Uterus (tissue), 4 donors: ENCODE measurements around the gene PTPN23. TPM values are rescaled to one million over a fixed set of nuclear protein-coding genes. Genes with fewer than 3 reads are reported as not detected.

Experiments
- DNase-seq, 2 donors: peaks; one replicate each; pipeline ENCODE4 v3.0.0-alpha.2; 2019 to 2020
- H3K27ac ChIP-seq, 2 donors: fragments of 200-600 bp; sonication (generic); 1 replicate in 1 of 2; 2 replicates in 1 of 2; pipeline ENCODE4 v1.5.1; 2016 to 2018
- H3K27me3 ChIP-seq, 2 donors: fragments of 200-600 bp; sonication (generic); one replicate each; pipeline ENCODE4 v1.5.1; 2018 to 2019; ENCODE audit warnings: control low read depth in 1 of 2
- H3K36me3 ChIP-seq, 2 donors: fragments of 200-600 bp; sonication (generic); one replicate each; pipeline ENCODE4 v1.5.1; 2019; ENCODE audit warnings: control low read depth in 1 of 2
- H3K4me1 ChIP-seq, 2 donors: fragments of 200-600 bp; sonication (generic); one replicate each; pipeline ENCODE4 v1.5.1; 2018 to 2019; ENCODE audit warnings: control low read depth in 1 of 2
- H3K4me3 ChIP-seq, 2 donors: fragments of 200-600 bp; sonication (generic); 1 replicate in 1 of 2; 2 replicates in 1 of 2; pipeline ENCODE4 v1.5.1; 2018 to 2019; ENCODE audit warnings: mild to moderate bottlenecking in 1 of 2
- H3K9me3 ChIP-seq, 2 donors: fragments of 200-600 bp; sonication (generic); one replicate each; pipeline ENCODE4 v1.5.1; 2019; ENCODE audit warnings: control low read depth in 1 of 2
- CTCF ChIP-seq, 4 experiments: fragments of 200-600 bp in 2 of 4; fragments of 450-650 bp in 2 of 4; sonication (generic) in 2 of 4; IDR thresholded peaks; one replicate each; pipeline ENCODE4 v1.5.1; 2016 to 2019; ENCODE audit warnings: antibody characterized with exemption in 4 of 4, mild to moderate bottlenecking in 2 of 4, moderate library complexity in 1 of 4
- POLR2A ChIP-seq, 2 donors: fragments of 450-650 bp; IDR thresholded peaks; one replicate each; pipeline ENCODE4 v1.6.1; 2016; ENCODE audit warnings: antibody characterized with exemption in 2 of 2, mild to moderate bottlenecking in 1 of 2, moderate library complexity in 1 of 2
- intact Hi-C: fragments of 100-400 bp; cut with DNase I; formaldehyde crosslinking; loops from one replicate; pipeline ENCODE4 v1.15.1; 2023; ENCODE audit warnings: low total_unique reads
- total RNA-seq, 4 donors: library from RNA; depleted of rRNA in 3 of 4; stranded (reverse); fragments of >200 nt in 3 of 4; gene quantifications; one replicate each; pipeline versions ENCODE4 v1.1.0 to v1.2.4, GENCODE V29; 2014 to 2023
- donor health status: DM: yes; HTN: yes; CAD: no.

The PTPN23 gene
- total RNA-seq, 4 donors from 2014 or later: 5.1 to 51.6 (median 16.2) TPM

DNA sequence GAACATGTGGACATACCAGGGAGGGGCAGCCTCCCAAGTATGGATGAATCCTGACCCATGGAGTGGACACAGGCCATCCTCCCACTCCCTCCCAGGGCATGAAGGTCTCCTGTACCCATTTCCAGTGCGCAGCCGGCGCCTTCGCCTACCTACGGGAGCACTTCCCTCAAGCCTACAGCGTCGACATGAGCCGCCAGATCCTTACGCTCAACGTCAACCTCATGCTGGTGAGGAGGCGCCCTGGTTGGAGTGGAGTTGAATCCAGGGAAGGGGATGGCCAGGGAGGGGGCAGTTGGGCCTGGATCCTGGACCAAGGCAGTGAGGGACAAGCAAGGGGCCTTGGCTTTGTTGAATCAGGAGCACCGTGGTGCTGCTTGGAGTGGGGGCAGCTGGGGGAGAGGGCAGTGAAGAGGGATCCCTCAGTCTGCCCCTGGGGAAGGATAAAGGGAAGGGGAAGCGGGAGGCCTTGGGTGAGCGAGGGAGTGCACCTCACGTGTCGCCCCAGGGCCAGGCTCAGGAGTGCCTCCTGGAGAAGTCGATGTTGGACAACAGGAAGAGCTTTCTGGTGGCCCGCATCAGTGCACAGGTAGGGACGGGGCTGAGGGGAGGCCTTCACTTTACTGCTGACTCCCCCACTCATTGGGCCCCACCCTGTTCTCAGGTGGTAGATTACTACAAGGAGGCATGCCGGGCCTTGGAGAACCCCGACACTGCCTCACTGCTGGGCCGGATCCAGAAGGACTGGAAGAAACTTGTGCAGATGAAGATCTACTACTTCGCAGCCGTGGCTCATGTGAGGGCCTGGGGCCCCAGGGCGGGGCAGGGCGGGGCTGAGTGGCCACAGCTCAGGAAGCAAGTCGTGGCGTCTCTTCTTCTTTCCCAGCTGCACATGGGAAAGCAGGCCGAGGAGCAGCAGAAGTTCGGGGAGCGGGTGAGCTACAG is 25.3 kb downstream of the PTPN23 start:
- TF ChIP-seq POLR2A (IDR thresholded peaks at IDR 0.05) (no peak), CTCF (IDR thresholded peaks at IDR 0.05) (no peak)
- Histone ChIP-seq H3K4me3 (no peak overlapping the region), H3K27ac (peak overlapping the region; percentile 31 to 38), H3K27me3 (no peaks in the 10 kb centered on the region), H3K4me1 (peaks cover 0 to 9% of the 10 kb centered on the region in 2 donors), H3K36me3 (no peaks in the 10 kb centered on the region), H3K9me3 (no peaks in the 10 kb centered on the region)
- intact Hi-C loops: no loop called here
- no peak for DNase-seq

DNA sequence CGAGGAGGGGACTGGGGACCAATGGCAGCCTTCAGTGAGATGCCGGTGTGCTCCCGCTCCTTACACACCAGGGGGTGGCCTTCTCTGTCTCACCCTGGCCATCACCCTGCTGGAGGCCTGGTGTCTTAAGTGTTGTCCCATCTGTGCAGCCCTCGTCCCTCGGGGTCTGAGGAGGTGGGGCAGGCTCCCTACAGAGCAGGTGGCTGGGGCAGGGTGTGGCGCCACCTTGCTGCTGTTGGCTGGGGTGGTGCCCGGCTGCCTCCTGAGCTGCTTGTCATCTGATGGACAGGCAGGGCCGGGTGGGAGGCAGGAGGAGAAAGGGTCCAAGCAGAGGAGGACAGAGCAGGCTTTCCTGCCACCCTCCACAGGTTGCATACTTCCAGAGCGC is 25.9 kb downstream of the PTPN23 start:
- no peaks in the 10 kb centered on the region for H3K27me3 ChIP-seq
- DNase-seq: no peak
- no peak overlapping the region for H3K4me3 ChIP-seq
- peaks cover 0 to 9% of the 10 kb centered on the region in 2 donors for H3K4me1 ChIP-seq
- H3K27ac ChIP-seq: no peak overlapping the region
- H3K9me3 ChIP-seq: no peaks in the 10 kb centered on the region
- no peaks in the 10 kb centered on the region for H3K36me3 ChIP-seq
- TF ChIP-seq POLR2A (IDR thresholded peaks at IDR 0.05): no peak
- TF ChIP-seq CTCF (IDR thresholded peaks at IDR 0.05): no peak
- intact Hi-C loops: no loop called here

- Histone ChIP-seq H3K27me3 (no peaks in the 10 kb centered on the region), H3K4me1 (peaks cover 0 to 9% of the 10 kb centered on the region in 2 donors), H3K9me3 (no peaks in the 10 kb centered on the region), H3K36me3 (no peaks in the 10 kb centered on the region), H3K27ac (no peak overlapping the region), H3K4me3 (no peak overlapping the region)
- TF ChIP-seq CTCF (IDR thresholded peaks at IDR 0.05) (no peak), POLR2A (IDR thresholded peaks at IDR 0.05) (no peak)
- intact Hi-C loops: no loop called here
- DNase-seq: no peak
Measured at GRCh38 chr3:47407237-47407636, 26.4 kb downstream of the PTPN23 start.

DNA sequence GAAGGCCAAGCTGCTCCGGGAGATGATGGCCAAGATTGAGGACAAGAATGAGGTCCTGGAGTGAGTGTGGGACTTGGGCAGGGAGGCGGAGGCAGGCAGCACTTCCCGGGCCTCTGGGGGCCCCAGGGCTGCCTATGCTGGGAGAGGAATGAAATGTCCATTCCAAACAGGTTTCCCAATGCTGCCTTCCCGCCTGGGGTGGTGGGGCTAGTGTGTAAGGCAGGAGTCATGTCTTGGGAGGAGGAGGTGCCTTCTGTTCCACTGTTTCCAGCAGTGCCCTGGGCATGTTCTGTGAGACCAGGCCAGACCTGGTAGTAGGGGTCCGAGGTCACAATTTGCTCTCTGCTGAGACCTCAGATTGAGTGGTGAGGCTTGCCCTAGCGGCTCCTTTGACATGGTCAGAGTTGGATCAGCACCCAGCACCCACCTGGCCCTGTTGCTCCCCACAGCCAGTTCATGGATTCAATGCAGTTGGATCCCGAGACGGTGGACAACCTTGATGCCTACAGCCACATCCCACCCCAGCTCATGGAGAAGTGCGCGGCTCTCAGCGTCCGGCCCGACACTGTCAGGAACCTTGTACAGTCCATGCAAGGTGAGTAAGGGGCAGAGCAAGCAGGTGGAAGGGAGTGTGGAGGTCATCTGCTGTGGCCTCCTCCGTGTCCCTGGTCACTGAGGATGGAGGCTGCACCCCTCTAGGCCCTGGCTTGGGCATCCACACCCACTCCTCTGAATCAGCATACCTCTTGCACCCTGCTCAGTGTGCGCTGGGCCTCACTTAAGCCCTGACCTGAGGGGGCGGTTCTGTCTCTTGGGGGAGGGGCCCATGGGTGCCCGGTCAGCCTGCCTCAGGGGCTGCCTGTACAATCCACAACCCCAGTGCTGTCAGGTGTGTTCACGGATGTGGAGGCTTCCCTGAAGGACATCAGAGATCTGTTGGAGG is 27.3 kb downstream of the PTPN23 start:
- no peak for DNase-seq
- H3K27ac ChIP-seq: no peak overlapping the region
- intact Hi-C loops: no loop called here
- H3K36me3 ChIP-seq: no peaks in the 10 kb centered on the region
- no peak overlapping the region for H3K4me3 ChIP-seq
- H3K9me3 ChIP-seq: no peaks in the 10 kb centered on the region
- no peak for TF ChIP-seq CTCF (IDR thresholded peaks at IDR 0.05)
- no peak for TF ChIP-seq POLR2A (IDR thresholded peaks at IDR 0.05)
- H3K27me3 ChIP-seq: no peaks in the 10 kb centered on the region
- H3K4me1 ChIP-seq: peaks cover 0 to 9% of the 10 kb centered on the region in 2 donors
